HK-2 (cell line): Measurements from ENCODE around the gene HTRA3.

Source experiments
- DNase-seq: peaks from one replicate; pipeline ENCODE4 v3.0.0-alpha.2; 2018; ENCODE audit not compliant: unreplicated experiment

The HTRA3 gene

DNA sequence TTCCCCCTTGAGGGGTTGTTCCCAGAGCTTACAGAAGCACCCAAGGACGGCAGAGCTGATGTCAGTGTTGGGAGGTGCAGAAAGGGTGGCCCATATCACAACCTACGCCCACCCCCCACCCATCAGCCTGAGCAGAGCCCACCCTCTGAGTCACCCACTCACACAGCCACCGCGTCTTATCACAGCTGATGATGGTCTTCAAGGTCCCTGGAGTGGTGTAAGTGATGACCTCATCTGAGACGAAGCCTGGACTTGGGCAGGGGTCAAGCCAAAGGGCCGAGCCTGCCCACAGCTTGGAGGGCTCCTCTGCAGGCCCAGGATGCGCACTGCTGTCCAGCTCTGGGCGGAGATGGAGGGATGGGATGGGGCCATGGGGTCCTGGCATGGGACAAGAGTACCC lies 3.0 kb upstream of the HTRA3 start:
- no peak for DNase-seq

DNA sequence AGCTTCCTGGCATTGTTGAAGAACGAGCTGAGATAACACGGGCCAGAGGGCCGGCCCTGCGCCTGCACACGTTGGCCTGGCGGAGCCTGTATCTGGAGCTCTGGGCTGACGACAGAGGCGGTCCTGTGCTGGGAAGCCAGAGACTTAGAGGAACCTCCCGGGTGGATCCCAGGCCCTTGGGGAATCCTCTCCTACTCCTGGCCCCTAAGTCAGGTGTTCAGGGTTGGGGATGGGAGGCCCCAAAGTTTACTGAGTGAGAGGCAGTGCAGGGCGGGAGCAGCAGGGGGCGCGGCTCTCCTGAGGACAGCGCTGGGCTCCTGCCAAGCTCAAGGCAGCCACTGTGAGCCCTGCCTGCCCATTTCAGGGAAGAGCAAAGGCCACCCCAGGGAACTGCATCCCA lies 2.5 kb upstream of the HTRA3 start:
- DNase-seq: peak; percentile 73

DNA sequence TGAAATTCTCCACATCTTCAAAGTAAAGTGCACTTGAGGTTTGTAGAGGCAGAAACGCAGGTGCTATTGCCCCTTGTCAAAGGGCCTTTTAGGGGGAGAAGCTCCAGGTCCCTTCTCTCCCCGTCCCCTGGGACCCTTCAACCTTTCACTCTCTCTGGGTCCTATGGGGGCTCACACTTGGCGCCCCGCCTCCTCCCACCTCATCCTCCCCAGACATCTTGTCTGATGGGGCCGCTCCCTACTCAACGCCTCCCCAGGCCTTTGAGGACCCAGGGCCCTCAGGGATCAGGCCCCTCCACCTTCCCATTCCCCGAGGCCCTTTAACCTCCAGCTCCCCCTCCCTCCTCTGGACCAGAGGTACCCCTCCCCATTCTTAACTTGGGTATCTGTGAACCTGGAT lies 1.3 kb upstream of the HTRA3 start:
- DNase-seq: no peak

DNA sequence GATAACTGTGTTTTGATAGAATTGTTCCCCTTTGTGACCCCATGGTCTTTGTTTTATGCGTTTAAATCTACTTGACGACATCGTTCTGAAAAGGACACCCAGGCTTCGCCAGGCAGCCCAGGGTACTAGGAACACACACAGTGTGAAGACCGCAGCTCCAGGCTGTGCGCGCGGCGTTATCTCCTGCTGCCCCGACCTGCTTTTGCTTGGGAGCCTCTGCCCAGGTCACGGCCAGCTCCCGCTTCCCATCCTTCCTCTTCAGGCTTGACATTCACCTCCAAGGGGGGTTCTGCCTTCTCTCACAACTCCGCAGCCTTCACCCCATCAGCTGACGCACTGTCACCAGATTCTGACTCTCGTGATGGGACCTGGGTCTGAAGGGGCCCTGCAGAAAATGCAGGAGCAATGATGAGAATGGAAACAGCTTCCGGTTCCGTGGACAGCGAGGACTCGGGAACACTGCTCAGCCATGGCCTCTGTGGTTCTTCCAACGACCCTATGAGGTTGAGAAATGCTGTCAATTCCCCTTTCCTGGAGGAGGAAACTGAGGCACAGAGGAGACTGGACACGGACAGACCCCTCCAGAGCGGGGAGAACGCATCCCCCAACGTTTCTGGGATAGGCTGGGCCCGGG lies 536 bp upstream of the HTRA3 start:
- DNase-seq: no peak

DNA sequence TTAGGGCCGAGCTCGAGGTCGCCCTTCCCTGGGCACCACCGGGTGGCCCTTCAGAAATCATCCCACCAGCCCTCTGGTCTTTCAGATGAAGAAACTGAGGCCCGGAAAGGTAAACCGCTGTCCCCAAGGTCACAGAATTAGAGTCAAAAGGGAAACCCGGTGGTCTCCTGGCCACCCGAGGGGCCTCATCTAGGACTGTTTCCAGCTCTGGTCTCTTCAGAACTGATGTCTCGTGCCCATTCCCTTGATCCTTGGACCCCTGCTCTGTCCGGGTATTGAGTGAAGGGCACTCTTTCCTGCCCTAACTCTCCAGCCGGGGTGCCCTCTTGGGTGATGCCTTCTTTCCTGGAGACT lies 841 bp downstream of the HTRA3 start:
- DNase-seq: no peak

DNA sequence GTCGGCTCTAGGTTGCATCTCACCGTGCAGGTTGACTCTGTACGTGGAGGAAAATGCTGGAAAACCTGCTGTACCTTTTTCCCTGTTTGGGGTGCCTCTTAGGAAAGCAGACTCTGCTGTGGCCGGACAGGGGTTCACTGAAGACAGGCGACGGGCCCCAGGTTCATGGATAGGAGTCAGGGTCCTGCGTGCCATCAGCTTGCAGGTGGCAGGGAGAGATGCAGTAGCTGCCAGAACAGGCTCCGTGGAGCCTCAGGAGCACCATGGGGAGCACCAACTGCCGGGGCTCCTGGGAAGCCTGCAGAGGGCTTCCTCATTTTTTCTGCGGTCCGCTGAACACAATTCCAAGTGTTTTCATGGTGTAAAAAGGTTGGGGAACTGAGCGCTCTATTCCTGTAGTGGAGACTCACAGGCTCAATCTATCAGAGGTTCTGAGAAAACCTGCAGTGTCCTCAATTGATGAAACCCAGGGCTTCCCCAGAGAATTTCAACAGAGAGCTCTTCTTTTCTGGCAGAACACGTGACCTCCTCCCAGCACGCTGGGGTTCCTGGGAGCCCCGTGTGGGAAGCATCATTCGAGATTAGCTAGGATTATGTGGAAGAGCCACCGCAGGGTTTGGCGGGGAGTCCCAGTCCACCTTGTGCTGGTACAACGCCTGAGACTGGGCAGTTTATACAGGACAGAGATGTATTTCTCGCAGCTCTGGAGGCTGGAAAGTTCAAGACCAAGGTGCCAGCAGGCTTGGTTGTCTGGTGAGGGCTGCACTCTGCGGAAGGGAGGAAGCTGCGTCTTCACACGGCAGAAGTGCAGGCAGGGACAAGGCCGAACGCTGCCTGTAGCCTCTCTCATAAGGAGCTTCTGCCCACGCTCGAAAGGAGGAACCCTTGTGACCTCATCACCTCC lies 1.6 kb downstream of the HTRA3 start:
- no peak for DNase-seq

DNA sequence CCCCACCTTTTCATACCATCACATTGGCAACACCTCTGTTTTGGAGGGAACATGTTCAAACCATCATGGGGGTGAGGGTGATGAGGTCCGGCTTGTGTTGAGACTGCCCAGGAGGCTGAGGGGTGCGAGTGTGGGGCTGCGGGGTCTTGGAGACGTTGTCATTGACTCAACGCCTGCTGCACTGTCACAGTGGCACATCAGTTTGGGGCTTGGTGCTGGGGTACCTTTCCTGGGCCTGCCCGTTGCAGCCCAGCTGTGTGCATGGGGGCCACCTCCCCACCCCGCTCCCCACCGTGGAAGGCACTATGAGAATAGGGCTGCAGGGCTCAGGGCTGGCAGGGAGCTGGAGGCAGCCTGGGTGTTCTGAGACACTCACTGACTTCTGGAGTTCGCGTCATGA lies 2.3 kb downstream of the HTRA3 start:
- no peak for DNase-seq

DNA sequence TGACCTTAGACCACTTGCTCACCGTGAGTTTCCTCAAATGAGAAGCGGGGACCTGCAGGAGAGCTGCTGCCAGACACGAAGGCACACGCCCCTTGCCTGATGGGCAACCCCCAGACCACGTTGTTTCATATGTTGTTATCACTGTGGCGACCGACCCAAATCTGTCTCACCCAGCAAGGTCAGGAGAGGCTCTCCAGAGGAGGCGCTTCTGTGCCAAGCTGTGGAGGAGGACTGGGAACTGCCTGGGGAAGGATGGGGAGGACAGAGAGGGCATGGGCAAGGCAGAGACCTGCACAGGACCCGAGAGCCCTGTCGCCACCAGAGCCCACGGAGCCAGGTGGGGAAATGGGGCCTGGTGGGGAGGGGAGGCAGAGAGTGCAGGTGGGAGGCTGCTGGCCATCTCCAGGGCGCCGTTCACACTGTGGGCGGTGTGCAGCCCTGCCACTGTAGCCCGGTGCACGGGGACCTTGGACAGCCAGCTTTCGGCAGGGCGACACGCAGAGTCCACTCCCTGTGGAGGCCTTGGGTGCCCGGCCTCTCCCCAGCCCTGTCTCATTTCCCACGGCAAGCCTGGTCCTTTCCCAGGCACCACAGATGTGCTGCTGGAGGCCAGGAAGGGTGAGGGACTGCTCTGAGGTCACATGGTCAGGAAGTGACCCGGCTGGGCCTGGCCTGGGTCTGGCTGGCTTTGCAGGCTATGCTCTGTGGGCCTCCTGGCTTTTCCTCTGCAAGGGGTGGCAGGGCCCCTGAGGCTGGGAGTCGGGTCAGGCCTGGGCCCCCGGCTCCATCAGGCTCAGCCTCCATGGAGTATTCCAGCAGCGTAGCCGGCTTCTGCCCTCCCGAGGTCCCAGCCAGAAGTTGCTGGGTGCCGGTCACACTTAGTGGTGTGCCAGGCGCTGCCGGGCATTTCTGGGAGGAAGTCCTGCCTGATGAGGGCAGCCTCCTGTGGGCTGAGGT lies 3.2 kb downstream of the HTRA3 start:
- no peak for DNase-seq

DNA sequence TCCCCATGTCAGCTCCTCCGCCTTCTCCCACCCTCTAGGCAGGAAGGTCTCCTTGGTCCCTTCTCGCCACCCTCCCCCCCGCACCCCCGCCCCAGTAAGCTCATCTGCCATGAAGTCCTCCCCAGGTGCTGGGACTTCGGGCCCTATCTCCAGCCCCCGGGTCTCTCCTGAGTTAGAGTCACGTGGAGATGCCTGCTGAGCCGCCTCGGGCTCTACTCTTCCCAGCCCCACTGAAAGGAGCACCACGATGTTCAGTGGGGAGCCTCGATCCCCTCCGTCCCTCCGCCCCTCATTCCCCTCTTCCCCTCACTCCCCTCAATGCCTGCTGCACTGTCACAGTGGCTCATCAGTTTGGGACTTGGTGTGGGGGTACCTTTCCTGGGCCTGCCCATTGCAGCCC lies 3.9 kb downstream of the HTRA3 start:
- DNase-seq: no peak

DNA sequence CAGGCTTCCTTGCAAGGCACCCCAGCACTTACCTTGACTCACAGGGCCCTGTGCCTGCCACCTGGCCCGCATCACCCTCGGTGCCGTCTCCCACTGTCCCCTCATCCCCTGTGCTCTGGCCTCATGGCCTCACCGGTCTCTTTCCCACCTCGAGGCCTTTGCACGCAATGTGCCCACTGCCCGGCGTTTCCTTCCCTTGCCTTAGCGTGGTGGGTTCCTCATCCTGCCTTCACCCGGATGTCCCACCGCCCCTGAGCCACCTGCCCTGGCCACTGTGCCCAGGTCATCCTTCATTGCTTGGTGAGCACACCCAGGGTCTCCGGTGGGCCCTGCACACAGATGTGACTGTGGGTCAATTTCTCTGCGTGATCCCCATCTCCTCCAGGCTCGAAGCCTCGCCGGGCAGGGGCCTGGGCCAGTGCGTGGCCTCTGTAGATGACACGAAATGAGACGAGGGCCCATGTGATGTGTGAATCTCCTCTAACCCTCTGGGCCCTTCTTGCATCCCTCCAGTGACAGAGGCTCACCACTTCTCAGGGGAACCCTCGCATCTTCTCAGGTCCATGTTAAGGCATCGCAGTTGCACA lies 4.6 kb downstream of the HTRA3 start:
- DNase-seq: no peak

DNA sequence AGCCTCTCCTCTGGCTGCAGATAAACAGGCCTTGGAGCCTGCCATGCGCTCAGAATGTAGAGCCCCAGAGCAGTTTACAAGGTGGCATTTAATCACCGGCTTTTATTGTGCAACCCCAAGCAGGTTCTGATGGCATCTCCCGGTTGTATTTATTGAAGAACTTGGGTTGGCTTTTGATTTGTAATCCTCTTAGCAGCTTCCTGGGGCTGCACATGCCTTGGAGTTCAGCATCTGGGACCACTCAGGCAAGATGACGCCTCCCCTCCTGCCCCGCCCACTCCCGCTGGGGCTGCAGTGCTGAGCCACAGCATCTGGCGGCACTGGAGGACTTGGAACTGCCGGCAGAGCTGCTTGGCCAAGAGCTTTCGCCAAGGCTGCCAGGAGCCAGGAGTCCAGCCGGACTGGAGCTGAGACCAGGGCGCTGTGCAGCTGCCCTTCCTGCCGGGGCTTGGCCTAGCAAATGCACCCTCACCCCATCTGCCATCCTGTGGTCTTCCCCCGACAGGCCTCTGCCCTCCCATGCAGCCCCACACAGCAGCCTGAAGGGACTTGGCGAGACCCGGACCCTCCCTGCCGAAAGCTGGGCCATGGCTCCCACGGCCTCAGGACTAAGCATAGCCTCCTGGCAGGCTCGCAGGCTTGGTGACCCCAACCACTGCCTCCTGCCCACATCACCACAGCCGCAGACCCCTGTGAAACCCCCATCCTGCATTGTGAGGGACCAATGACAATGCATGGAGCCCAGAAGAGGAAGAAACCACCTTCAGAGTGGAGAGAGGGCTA lies 5.4 kb downstream of the HTRA3 start:
- peak; percentile 47 for DNase-seq

DNA sequence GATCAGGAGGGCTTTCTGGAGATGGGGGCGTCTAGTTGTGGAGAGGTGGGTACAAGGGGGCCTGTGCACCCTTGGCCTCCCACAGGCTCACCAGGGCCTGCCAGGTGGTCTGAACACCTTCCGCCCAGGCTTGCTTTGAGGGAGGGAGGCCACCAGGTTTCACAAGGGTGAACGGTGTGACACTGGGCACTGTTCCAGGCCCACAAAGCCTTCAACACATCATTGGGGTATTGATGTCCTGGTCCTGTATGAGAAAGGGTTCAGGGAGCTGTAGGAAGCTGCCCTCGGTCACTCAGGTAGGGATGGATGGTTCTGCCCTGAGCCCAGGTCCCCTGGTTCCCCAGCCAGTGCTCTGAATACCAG lies 6.0 kb downstream of the HTRA3 start:
- DNase-seq: no peak

DNA sequence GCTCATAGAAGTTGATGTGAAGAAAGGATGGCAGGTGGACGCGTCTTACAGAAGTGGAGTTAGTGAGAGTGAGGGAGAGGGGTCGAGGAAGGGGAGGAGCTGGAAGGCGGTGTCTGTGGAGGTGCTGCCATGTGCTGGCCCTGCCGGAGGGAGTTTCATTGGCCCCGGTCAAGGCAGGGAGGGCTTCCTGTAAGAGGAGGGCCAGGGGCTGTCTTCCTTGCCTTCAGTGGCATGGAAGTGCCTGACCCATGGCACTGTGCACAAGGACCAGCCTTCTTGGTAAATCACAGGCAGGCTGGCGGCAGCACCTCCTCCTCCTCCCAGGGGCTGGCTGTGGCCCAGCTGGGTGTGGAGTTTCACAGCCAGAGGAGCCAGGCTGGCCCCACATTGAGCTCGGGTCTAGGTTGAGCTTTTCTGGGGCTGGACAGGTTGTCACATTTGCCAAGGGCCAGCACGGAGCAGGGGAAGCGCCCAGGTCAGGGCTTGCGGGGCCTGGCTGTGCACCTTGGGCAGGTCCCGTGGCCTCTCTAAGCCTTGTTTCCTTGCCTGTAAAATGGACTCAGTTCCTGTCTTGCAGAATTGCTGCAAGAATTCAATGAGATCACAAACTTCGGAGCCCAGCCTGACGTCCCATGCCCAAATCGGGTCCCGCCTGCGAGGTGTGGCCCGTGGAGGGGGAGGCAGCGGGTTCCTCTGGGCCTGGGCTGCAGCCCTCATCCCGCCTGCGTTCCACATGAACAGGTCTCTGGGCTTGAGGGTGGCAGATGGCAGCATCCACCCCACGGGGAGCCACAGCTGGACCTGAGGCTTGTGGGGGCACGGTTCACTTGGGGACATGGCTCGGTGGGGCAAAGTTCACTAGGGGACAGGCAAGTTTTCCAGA lies 7.0 kb downstream of the HTRA3 start:
- DNase-seq: no peak

DNA sequence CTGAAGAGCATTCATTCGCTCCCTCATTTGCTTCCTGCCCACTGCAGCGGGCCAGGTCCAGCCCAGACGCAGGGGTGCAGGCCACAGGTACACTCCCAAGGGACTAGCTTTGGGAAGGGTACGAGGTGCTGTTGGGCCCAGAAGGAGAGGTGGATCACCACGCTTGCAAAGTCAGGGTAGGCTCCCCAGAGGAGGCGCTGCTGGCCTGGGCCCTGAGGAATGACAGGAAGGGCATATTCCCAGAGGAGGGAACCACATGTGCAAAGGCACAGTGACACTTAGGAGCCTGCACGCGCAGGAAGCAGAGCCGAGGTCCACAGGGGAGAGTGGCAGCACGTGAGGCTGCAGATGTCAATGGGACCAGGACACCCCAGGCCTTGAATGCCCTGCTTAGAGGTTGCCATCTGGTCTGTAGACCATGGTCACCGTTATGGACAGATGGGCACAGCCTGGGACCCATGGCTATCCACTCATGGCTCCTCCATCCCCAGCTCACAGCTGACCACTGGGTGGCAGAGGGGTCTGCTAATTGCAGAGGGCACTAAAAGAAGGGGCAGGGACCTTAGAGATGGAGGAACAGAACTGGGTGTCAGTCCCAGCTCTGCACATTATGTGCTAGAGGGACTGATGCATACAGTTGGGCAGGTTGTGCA lies 7.9 kb downstream of the HTRA3 start:
- DNase-seq: no peak

DNA sequence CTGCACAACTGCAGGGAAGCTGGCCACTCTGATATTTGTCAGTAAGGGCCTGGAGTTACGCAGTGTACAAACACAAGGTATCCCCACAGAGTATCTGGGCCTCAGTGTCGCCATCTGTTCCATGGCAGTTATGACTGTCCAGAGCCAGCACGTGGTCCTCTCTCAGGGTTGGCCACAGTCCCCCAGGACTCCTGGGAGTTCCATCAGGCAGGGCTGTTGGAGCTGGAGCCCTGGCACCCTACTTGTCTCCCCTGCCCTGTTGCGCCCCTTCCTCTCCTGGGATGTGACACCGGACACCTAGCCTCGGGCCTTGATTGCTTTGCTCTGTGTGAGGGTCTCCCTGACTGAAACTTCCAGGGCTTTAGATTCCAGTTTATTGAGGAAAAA lies 8.4 kb downstream of the HTRA3 start:
- no peak for DNase-seq

DNA sequence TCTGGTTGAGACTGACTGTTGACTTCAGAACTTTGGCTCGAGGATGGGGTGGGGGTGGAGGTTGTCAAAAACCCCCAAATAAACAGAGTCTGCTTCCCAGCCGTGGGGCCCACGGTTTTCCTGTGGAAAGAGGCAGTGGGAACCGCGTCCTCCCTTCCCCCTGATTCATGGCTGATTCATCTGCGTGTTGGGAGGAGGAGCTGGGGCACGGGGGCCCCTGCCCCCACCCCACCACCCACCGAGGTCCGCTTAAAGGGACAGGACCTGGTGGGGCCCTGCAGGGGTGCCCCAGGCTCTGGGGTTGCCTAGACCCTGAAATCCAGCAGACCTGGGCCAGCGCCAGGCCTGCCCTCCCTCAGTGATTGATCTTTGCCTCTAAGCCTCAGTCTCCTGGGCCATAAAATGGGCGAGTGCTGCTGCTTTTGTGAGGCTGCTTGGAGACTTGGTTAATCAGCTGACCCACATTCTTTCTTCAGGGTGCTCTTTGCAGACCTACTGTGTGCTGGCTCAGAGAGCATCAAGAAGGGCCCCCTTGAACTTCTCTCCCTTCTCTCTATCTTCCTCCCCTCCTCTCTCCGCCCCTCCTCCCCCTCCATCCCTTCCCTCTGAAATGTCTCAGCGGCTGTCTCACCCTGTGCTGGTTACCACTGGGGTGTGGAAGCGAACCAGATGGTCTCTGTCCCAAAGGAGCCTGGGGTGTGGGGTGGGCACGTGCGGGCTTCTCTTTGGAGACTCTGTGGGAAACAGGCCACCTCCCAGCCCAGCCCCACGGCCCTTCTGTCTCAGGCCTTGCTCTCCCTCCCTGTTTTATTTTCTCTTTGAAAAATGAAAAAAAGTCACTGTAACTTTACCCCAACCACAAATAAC lies 9.1 kb downstream of the HTRA3 start:
- DNase-seq: peak; percentile 63

DNA sequence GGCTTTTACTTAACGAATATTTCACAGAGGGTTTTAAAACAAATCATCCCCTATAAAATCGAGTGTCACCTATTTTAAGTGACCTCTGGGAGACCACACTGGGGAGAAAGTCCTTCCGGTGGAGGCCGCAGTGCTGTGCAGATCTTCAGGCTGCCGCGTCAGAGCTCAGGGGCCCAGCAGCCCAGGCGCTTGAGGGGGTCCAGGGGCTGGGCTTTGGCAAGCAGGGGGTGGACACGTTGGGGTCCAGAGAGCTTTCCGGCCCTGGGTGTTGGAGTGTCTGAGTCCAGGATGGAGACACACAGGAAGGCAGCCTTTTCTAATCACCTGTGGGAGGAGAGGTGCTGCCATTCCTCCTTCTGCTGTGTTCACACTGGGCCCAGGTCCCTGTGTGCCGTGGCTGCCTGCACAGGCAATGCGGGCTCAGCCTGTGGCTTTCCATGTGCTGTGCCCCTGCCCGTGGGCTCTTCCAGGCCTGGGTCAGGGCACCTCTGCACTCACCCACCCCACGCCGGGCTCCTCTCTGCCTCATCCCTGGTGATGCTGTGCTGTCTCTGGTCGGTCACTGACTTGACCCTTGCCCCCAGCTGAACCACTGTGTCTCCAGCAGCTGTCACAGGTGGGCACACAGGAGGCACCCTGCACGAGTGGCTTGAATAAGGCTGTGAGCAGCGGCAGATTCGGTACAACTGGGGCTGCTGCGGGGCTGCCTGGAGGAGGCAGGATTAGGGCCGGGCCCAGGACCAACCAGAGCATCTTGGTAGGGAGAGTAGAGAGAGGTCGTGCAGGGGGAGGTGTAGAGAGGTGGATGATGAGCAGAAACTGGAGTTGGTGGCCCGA lies 10.0 kb downstream of the HTRA3 start:
- DNase-seq: no peak
